Measurements from ENCODE around the gene ATP2B1.

- TF ChIP-seq POLR2A (IDR thresholded peaks at IDR 0.05) (no peak), EP300 (IDR thresholded peaks at IDR 0.05) (no peak), CTCF (IDR thresholded peaks at IDR 0.05) (no peak)
These were observed 35.0 kb downstream of the ATP2B1 start for GRCh38 chr12:89673603-89674002.

Measured in suprapubic skin (tissue), 3 donors.